Measurements from ENCODE around the gene HTR3D.

The HTR3D gene

GRCh38 chr3:184068344-184068743, 36.8 kb downstream of the HTR3D start:
- TF ChIP-seq CTCF (IDR thresholded peaks at IDR 0.05): no peak

GRCh38 chr3:184073621-184074020, 42.1 kb downstream of the HTR3D start:
- TF ChIP-seq CTCF (IDR thresholded peaks at IDR 0.05): no peak

- no peak for TF ChIP-seq CTCF (IDR thresholded peaks at IDR 0.05)
Observed at GRCh38 chr3:184075901-184076300, 44.4 kb downstream of the HTR3D start.

GRCh38 chr3:184077881-184078280, 46.3 kb downstream of the HTR3D start:
- no peak for TF ChIP-seq CTCF (IDR thresholded peaks at IDR 0.05)

GRCh38 chr3:184078851-184079250, 47.3 kb downstream of the HTR3D start:
- TF ChIP-seq CTCF (IDR thresholded peaks at IDR 0.05): no peak

- no peak for TF ChIP-seq CTCF (IDR thresholded peaks at IDR 0.05)
Observed at GRCh38 chr3:184081116-184081830, 49.7 kb downstream of the HTR3D start.

GRCh38 chr3:184082034-184082433, 50.5 kb downstream of the HTR3D start:
- no peak for TF ChIP-seq CTCF (IDR thresholded peaks at IDR 0.05)

GRCh38 chr3:184082465-184082864, 50.9 kb downstream of the HTR3D start:
- no peak for TF ChIP-seq CTCF (IDR thresholded peaks at IDR 0.05)

Data from LNCAP (cell line).